HepG2 (cell line): ENCODE measurements around the gene ITPR1. TPM values are rescaled to one million over a fixed set of nuclear protein-coding genes. Genes with fewer than 3 reads are reported as not detected.

Experiments used
- FOXA3 ChIP-seq: IDR thresholded peaks from 2 replicates; pipeline ENCODE4 v1.6.1; 2016; ENCODE audit warnings: missing genetic modification reagents, missing compliant biosample characterization
- FOXP1 ChIP-seq, 2 experiments: fragments of 450-650 bp in 1 of 2; IDR thresholded peaks; 2 replicates each; pipeline ENCODE4 v1.6.1; 2017 to 2018; ENCODE audit warnings: antibody characterized with exemption in 1 of 2
- GATAD2A ChIP-seq: IDR thresholded peaks from 2 replicates; pipeline ENCODE4 v1.6.1; 2016
- HNRNPH1 ChIP-seq: fragments of 200-400 bp; formaldehyde crosslinking; optimal IDR thresholded peaks from 2 replicates; pipeline ENCODE3; 2017; ENCODE audit warnings: mild to moderate bottlenecking, low read depth, low read length
- HNRNPK ChIP-seq: fragments of 200-400 bp; formaldehyde crosslinking; IDR thresholded peaks from 2 replicates; pipeline ENCODE4 v1.6.1; 2018; ENCODE audit warnings: low read length, low read depth, moderate library complexity, mild to moderate bottlenecking; ENCODE audit not compliant: poor library complexity, severe bottlenecking
- HOXA3 ChIP-seq: sonication (generic); formaldehyde crosslinking; IDR thresholded peaks from 2 replicates; pipeline ENCODE4 v1.5.0; 2020; ENCODE audit warnings: missing genetic modification reagents
- HOXA7 ChIP-seq: sonication (generic); formaldehyde crosslinking; IDR thresholded peaks from 2 replicates; pipeline ENCODE4 v1.8.1; 2022; ENCODE audit warnings: mild to moderate bottlenecking, missing genetic modification reagents, moderate library complexity
- MAZ ChIP-seq, 2 experiments: sonication (generic) in 1 of 2; formaldehyde crosslinking in 1 of 2; IDR thresholded peaks; 2 replicates each; pipeline versions ENCODE4 v1.5.0 to v1.6.1; 2012 to 2020; ENCODE audit warnings: low read depth in 2 of 2, mild to moderate bottlenecking in 2 of 2, borderline replicate concordance in 1 of 2, improper control_type of control experiment in 1 of 2, low read length in 1 of 2, missing genetic modification reagents in 1 of 2, moderate library complexity in 1 of 2
- RBM22 ChIP-seq: fragments of 200-400 bp; formaldehyde crosslinking; optimal IDR thresholded peaks from 2 replicates; pipeline ENCODE3; 2017; ENCODE audit warnings: mild to moderate bottlenecking, low read length, moderate library complexity
- RORA ChIP-seq: sonication (generic); formaldehyde crosslinking; IDR thresholded peaks from 2 replicates; pipeline ENCODE4 v1.5.0; 2020; ENCODE audit warnings: mild to moderate bottlenecking, missing genetic modification reagents, moderate library complexity
- TCF7 ChIP-seq: sonication (generic); IDR thresholded peaks from 2 replicates; pipeline ENCODE4 v1.6.1; 2016; ENCODE audit warnings: antibody characterized with exemption, low read depth
- ZKSCAN8 ChIP-seq: IDR thresholded peaks from 2 replicates; pipeline ENCODE4 v1.6.1; 2016; ENCODE audit warnings: borderline replicate concordance, missing genetic modification reagents, missing compliant biosample characterization
- ZNF619 ChIP-seq: sonication (generic); formaldehyde crosslinking; IDR thresholded peaks from 2 replicates; pipeline ENCODE4 v1.4.0; 2020; ENCODE audit warnings: mild to moderate bottlenecking, missing genetic modification reagents
- polyA plus RNA-seq, 8 experiments: library from polyadenylated mRNA; depleted of rRNA in 3 of 8; stranded (reverse) in 7 of 8; unstranded in 1 of 8; fragments of >200 nt; fragmentation: Illumina TruSeq in 4 of 8; extraction: Trizol in 4 of 8; gene quantifications; 2 replicates each; pipeline versions ENCODE4 v1.2.1 to v1.2.3, GENCODE V29; 2011 to 2016; ENCODE audit warnings: low read depth in 4 of 8, missing spikeins in 1 of 8, mixed read lengths in 1 of 8; ENCODE audit not compliant: insufficient read depth in 1 of 8
- total RNA-seq, 5 experiments: library from RNA; depleted of rRNA; stranded (reverse); fragments of >200 nt; fragmentation: Illumina TruSeq; extraction: Trizol; gene quantifications; 2 replicates each; pipeline ENCODE4 v1.2.3, GENCODE V29; 2016; ENCODE audit warnings: low read depth in 1 of 5
- TF ChIP-seq, protein P1 (sequence below): sonication (generic); IDR thresholded peaks from 2 replicates; pipeline ENCODE4 v1.6.1; 2016; ENCODE audit warnings: low read depth, borderline replicate concordance
- TF ChIP-seq, protein P2 (sequence below), 2 experiments: sonication (generic) in 1 of 2; formaldehyde crosslinking in 1 of 2; IDR thresholded peaks; 2 replicates each; pipeline versions ENCODE4 v1.4.0 to v1.6.1; 2016 to 2020; ENCODE audit warnings: borderline replicate concordance in 1 of 2, low read depth in 1 of 2, mild to moderate bottlenecking in 1 of 2, missing genetic modification reagents in 1 of 2
- TF ChIP-seq, protein P3 (sequence below): sonication (generic); formaldehyde crosslinking; IDR thresholded peaks from 2 replicates; pipeline ENCODE4 v1.8.0; 2022; ENCODE audit warnings: missing genetic modification reagents, mild to moderate bottlenecking, moderate library complexity, borderline replicate concordance
- TF ChIP-seq, protein P4 (sequence below): sonication (generic); formaldehyde crosslinking; IDR thresholded peaks from 2 replicates; pipeline ENCODE4 v1.4.0; 2020; ENCODE audit warnings: mild to moderate bottlenecking, low read depth, missing genetic modification reagents
- TF ChIP-seq, protein P5 (sequence below): sonication (generic); formaldehyde crosslinking; IDR thresholded peaks from 2 replicates; pipeline ENCODE4 v1.4.0; 2020; ENCODE audit warnings: missing genetic modification reagents, borderline replicate concordance

Gene ITPR1
- total and polyA plus RNA-seq, 2 of the 13 experiments (the other 11 are each of a cell fraction or from before 2014, with no cell fraction given) = 10.0 to 11.4 TPM

DNA sequence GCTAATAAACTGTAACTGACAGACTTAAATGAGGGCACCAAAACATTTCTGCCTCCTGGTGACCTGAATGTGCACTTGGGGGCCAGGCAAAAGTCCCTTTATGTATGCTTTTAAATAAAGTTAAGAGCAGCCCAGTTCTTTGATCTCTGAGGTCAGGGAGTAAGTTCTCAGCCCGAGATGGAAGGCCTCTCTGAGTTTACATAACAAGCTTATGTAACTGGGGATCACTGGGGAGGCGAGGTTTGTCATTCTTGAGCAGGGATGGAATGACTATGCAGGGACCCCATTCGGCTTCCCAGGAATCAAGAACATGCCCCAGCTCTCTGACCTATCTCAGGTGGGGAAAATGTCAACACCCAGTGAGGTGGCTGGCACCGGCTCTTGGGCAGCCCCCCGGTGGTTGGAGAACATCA is 287.4 kb downstream of the ITPR1 start (continued):
- TF ChIP-seq ZKSCAN8 = 0 out of 2 replicates have a peak, but pooled peaks have one; percentile 15
- peak; percentile 68 for TF ChIP-seq GATAD2A
- TF ChIP-seq HOXA7 (CRISPR knock-in tag) = no peak
- no peak for TF ChIP-seq ZNF619
- peak; percentile 42; the same call in 1 of the 2 replicates for TF ChIP-seq FOXA3 (CRISPR knock-in tag)
- TF ChIP-seq, protein P1, sequence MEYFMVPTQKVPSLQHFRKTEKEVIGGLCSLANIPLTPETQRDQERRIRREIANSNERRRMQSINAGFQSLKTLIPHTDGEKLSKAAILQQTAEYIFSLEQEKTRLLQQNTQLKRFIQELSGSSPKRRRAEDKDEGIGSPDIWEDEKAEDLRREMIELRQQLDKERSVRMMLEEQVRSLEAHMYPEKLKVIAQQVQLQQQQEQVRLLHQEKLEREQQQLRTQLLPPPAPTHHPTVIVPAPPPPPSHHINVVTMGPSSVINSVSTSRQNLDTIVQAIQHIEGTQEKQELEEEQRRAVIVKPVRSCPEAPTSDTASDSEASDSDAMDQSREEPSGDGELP = no peak
- TF ChIP-seq HOXA3 (CRISPR knock-in tag) = peak; percentile 40; the same call in 1 of the 2 replicates
- no peak for TF ChIP-seq RBM22
- TF ChIP-seq, protein P2, sequence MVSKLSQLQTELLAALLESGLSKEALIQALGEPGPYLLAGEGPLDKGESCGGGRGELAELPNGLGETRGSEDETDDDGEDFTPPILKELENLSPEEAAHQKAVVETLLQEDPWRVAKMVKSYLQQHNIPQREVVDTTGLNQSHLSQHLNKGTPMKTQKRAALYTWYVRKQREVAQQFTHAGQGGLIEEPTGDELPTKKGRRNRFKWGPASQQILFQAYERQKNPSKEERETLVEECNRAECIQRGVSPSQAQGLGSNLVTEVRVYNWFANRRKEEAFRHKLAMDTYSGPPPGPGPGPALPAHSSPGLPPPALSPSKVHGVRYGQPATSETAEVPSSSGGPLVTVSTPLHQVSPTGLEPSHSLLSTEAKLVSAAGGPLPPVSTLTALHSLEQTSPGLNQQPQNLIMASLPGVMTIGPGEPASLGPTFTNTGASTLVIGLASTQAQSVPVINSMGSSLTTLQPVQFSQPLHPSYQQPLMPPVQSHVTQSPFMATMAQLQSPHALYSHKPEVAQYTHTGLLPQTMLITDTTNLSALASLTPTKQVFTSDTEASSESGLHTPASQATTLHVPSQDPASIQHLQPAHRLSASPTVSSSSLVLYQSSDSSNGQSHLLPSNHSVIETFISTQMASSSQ (IDR thresholded peaks at IDR 0.05; ENCODE audit: low read depth) = peak; percentile 22; the same call in 1 of the 2 replicates
- TF ChIP-seq, protein P2 (CRISPR knock-in tag; IDR thresholded peaks at IDR 0.05; ENCODE audit: borderline replicate concordance) = no peak
- TF ChIP-seq HNRNPK = no peak
- TF ChIP-seq TCF7 = peak; percentile 72
- TF ChIP-seq, protein P3, sequence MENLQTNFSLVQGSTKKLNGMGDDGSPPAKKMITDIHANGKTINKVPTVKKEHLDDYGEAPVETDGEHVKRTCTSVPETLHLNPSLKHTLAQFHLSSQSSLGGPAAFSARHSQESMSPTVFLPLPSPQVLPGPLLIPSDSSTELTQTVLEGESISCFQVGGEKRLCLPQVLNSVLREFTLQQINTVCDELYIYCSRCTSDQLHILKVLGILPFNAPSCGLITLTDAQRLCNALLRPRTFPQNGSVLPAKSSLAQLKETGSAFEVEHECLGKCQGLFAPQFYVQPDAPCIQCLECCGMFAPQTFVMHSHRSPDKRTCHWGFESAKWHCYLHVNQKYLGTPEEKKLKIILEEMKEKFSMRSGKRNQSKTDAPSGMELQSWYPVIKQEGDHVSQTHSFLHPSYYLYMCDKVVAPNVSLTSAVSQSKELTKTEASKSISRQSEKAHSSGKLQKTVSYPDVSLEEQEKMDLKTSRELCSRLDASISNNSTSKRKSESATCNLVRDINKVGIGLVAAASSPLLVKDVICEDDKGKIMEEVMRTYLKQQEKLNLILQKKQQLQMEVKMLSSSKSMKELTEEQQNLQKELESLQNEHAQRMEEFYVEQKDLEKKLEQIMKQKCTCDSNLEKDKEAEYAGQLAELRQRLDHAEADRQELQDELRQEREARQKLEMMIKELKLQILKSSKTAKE (CRISPR knock-in tag) = peak; percentile 49; the same call in 1 of the 2 replicates
- TF ChIP-seq HNRNPH1 = no peak
- TF ChIP-seq FOXP1 (IDR thresholded peaks at IDR 0.05) = no peak
- TF ChIP-seq FOXP1 (CRISPR knock-in tag; IDR thresholded peaks at IDR 0.05) = peak; percentile 23; the same call in 1 of the 2 replicates
- TF ChIP-seq, protein P4, sequence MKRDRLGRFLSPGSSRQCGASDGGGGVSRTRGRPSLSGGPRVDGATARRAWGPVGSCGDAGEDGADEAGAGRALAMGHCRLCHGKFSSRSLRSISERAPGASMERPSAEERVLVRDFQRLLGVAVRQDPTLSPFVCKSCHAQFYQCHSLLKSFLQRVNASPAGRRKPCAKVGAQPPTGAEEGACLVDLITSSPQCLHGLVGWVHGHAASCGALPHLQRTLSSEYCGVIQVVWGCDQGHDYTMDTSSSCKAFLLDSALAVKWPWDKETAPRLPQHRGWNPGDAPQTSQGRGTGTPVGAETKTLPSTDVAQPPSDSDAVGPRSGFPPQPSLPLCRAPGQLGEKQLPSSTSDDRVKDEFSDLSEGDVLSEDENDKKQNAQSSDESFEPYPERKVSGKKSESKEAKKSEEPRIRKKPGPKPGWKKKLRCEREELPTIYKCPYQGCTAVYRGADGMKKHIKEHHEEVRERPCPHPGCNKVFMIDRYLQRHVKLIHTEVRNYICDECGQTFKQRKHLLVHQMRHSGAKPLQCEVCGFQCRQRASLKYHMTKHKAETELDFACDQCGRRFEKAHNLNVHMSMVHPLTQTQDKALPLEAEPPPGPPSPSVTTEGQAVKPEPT = no peak
- TF ChIP-seq RORA (CRISPR knock-in tag) = no peak
- TF ChIP-seq MAZ (IDR thresholded peaks at IDR 0.05; ENCODE audit: borderline replicate concordance, low read depth, low read length) = 0 out of 2 replicates have a peak, but pooled peaks have one; percentile 35
- 0 out of 2 replicates have a peak, but pooled peaks have one; percentile 32 for TF ChIP-seq MAZ (CRISPR knock-in tag; IDR thresholded peaks at IDR 0.05; ENCODE audit: low read depth)
- TF ChIP-seq, protein P5, sequence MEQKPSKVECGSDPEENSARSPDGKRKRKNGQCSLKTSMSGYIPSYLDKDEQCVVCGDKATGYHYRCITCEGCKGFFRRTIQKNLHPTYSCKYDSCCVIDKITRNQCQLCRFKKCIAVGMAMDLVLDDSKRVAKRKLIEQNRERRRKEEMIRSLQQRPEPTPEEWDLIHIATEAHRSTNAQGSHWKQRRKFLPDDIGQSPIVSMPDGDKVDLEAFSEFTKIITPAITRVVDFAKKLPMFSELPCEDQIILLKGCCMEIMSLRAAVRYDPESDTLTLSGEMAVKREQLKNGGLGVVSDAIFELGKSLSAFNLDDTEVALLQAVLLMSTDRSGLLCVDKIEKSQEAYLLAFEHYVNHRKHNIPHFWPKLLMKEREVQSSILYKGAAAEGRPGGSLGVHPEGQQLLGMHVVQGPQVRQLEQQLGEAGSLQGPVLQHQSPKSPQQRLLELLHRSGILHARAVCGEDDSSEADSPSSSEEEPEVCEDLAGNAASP (CRISPR knock-in tag) = peak; percentile 80; the same call in 1 of the 2 replicates
